HG02678 (cell line): ENCODE data around the gene MYOZ3.

Experiments
- ATAC-seq: cut with Tn5 transposase; IDR thresholded peaks from one replicate; pipeline ENCODE4 v1.9.1; 2021; ENCODE audit warnings: mild to moderate bottlenecking, moderate library complexity; ENCODE audit not compliant: unreplicated experiment

Gene MYOZ3

DNA sequence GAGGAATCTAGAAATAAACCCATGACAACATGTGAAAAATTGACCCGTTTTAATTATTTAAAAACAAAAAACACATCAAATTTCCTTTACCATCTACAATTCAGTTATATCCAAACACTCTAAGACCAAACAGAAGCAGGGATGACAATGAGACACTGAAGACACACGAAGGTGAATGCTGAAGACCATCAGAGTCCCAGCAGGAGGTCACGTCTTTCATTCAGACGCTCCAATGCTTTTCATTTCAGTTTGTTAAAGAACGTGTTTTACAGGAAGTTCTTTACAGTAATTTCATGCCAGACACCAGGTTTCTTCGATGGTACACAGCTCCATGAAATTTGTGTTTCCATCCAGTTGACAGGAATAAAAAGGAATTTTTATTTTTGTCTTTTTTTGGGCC is 29.7 kb downstream of the MYOZ3 start:
- no peak for ATAC-seq

GRCh38 chr5:150692276-150692675 is 31.2 kb downstream of the MYOZ3 start:
- no peak for ATAC-seq

GRCh38 chr5:150694612-150695011 is 33.6 kb downstream of the MYOZ3 start:
- no peak for ATAC-seq

DNA sequence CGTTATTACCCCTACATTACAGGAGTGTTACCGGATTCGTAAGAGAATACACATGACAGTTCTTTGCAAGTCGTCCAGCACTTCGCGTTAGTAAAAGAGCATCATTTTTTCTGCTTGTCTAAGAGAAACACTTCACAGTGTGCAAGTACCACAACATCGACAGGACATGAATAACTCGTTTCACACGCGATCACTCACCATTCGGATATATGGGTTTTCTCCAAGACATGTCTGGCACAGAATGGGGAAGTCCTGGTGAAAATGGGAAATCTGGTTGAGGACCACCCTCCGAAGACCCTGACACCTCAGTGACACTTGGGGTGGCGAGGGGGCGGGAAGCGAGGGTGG is 39.2 kb downstream of the MYOZ3 start:
- ATAC-seq, result peak; percentile 8

DNA sequence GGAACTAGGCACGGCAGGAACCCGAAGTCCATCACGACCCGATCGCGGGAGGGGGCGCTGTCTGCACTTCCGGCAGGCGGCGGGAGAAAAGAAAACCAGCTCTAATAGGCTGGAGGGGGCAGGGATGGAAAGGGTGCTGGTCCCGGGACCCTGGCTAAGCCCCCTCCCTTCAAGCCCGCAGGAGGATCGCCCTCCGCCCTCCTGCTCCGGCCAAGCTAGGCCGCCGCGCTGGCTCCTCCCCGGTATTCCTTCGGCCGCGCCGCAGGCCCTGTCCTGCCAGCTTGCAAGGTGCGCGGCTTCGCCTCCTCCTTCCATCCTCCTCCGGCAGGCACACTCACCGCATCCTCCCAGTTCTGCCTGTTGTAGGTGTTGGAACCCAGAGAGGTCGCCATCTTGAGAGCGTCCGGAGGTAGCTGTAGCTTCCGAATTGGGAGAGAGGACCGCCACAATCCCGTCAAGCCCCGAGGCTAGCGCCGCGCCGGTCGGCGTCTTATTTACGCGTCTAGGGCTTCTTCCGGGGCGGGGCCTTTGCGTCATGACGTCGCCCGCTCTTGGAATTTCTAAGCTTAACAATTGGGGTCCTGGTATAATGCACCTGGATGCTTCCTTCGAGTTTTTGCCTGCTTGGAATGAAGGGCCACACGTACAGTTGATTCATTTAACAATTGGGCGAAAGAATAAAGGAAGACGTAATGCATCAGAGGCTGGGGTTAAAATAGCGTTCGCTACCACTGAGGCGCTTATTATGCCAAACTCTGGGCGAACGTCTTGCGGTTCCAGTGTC is 39.7 kb downstream of the MYOZ3 start, which contains the start of gene RBM22:
Gene RBM22, minus strand, starts transcription at position 469 of the 784 bp plus-strand sequence. Its CDS starts 77 bp downstream, at position 392.
- peak; percentile 97 for ATAC-seq

- no peak for ATAC-seq
Observed at GRCh38 chr5:150703762-150704161, 42.7 kb downstream of the MYOZ3 start.

DNA sequence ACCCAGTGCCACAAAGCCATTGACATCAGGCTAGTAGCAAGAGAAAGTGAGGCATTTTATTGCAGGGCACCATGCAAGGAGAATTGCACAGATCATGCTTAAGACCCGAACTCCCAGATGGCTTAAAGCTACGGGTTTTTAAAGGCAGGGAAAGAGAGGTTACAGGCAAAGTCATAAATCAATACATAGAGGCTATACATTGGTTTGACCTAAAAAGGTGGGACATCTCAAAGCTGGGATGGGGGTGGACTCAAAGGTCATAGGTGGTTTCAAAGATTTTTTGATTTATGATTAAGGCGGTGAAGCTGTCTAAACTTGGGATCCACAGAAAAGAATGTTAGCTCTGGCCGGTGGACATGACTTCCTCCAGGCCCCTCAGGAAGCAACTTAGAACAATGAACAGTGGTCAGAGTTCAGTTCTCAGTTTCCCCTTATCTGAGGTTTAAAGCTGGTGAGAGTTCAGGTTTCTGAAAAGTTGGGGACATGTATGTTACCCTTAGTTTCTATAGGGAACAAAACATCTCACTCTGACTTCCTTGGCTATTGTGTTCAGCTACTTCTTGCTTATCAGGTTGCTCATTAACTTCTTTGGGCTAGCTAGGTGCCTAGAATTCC is 45.8 kb downstream of the MYOZ3 start:
- ATAC-seq, result no peak

DNA sequence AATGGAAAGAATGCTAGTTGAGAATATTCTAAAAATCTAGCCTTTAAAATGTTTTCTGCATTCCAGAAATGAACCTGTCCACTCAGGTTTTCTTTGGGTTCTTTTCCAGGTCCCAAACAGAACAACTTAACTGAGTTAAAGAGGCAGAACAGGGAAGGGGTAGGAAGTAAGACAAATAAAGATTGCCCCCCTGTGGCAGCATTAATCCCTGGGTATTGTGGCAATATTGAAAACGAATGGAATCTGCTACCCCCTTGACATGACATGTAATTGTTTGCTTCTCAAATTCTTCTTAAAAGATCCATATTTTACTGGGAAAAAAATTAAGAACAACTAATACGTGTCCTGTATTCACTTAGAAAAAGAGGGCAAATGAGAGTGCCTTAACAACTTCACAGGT is 49.1 kb downstream of the MYOZ3 start:
- no peak for ATAC-seq

GRCh38 chr5:150723845-150724244 is 62.8 kb downstream of the MYOZ3 start:
- no peak for ATAC-seq
